ENCODE results near the gene CHST12. TPM values are rescaled to one million over a fixed set of nuclear protein-coding genes. Genes with fewer than 3 reads are reported as not detected.
A peak's percentile ranks its signal among the peaks of the same experiment; 100 is the strongest.

Gene CHST12
- total RNA-seq, 1 experiment from 2014 or later: 9.9 TPM

DNA sequence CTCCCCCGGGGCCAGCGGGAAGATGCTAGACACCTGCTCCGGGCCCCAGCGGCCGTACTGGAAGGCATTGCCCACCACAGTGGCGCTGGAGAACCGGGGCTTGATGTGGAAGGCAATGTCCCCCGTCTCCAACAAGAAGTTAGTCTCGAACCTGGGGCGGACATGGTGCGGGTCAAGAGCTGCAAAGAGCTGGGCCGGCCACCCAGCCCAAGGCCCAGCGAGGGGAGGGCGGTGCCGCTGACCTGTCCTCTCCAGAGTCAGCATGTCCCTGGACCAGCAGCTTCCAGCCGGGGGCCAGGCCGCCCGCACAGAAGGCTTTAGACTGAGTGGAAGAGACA is 72.2 kb downstream of the CHST12 start:
- Mint-ChIP-seq H3K27ac (ENCODE audit: low read depth, unreplicated experiment) (no peak overlapping the region), H3K4me1 (ENCODE audit: insufficient read depth, unreplicated experiment) (peaks cover 9% of the 10 kb centered on the region), H3K36me3 (ENCODE audit: insufficient read depth, unreplicated experiment) (peaks cover 2% of the 10 kb centered on the region), H3K9me3 (ENCODE audit: unreplicated experiment) (no peaks in the 10 kb centered on the region), H3K4me3 (ENCODE audit: unreplicated experiment) (no peak overlapping the region), H3K27me3 (ENCODE audit: insufficient read depth, unreplicated experiment) (no peaks in the 10 kb centered on the region)
- no peak for DNase-seq (ENCODE audit: unreplicated experiment)
- POLR2A ChIA-PET: no interaction called here
- BruUV-seq (replicated peaks): no TSS peak
- CTCF ChIA-PET: interaction anchor here (0.6 to 0.7 kb wide), 4 partner anchors 45 to 206 kb away, joined by 3 to 4 read pairs (median 3); no protein-coding TSS in a partner anchor
- intact Hi-C loops (cut with micrococcal nuclease): loop anchor here (5.0 kb wide), 1 partner anchor 82 kb away; the partner anchor contains the start of genes BRAT1 and IQCE
- TF ChIP-seq, protein P1, sequence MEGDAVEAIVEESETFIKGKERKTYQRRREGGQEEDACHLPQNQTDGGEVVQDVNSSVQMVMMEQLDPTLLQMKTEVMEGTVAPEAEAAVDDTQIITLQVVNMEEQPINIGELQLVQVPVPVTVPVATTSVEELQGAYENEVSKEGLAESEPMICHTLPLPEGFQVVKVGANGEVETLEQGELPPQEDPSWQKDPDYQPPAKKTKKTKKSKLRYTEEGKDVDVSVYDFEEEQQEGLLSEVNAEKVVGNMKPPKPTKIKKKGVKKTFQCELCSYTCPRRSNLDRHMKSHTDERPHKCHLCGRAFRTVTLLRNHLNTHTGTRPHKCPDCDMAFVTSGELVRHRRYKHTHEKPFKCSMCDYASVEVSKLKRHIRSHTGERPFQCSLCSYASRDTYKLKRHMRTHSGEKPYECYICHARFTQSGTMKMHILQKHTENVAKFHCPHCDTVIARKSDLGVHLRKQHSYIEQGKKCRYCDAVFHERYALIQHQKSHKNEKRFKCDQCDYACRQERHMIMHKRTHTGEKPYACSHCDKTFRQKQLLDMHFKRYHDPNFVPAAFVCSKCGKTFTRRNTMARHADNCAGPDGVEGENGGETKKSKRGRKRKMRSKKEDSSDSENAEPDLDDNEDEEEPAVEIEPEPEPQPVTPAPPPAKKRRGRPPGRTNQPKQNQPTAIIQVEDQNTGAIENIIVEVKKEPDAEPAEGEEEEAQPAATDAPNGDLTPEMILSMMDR (IDR thresholded peaks at IDR 0.05; ENCODE audit: unreplicated experiment): no peak

DNA sequence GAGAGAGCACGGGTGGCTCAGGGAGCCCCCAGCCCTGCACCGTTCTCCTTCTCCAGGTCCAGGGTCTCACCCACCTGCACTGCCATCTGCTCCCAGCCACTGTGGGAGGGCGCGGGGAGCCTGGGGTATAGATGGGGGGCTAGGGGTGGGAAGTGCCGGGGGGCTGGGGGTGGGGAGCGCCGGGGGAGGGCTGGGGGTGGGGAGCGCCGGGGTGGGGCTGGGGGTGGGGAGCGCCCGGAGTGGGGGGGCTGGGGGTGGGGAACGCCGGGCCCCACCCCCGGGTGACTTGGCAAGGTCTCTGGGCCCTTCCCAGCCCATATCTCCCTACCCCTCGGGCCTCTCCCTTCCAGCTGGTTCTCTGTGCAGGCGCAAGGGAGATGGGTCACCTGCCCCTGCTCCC is 72.9 kb downstream of the CHST12 start, which contains the start of gene GRIFIN:
TSS of gene GRIFIN (minus strand) at position 101 of the 400 bp plus-strand sequence. CDS start at position 86, 15 bp downstream.
- no peaks in the 10 kb centered on the region for H3K27me3 Mint-ChIP-seq (ENCODE audit: insufficient read depth, unreplicated experiment)
- peaks cover 2% of the 10 kb centered on the region for H3K4me1 Mint-ChIP-seq (ENCODE audit: insufficient read depth, unreplicated experiment)
- BruUV-seq (replicated peaks): no TSS peak
- no peak within 1 kb of the TSS for H3K27ac Mint-ChIP-seq (ENCODE audit: low read depth, unreplicated experiment)
- TF ChIP-seq, protein P1 (IDR thresholded peaks at IDR 0.05; ENCODE audit: unreplicated experiment): no peak
- no peaks in the 10 kb centered on the region for H3K9me3 Mint-ChIP-seq (ENCODE audit: unreplicated experiment)
- H3K36me3 Mint-ChIP-seq (ENCODE audit: insufficient read depth, unreplicated experiment): no peaks in the 10 kb centered on the region
- H3K4me3 Mint-ChIP-seq (ENCODE audit: unreplicated experiment): no peak within 1 kb of the TSS
- DNase-seq (ENCODE audit: unreplicated experiment): no peak
- intact Hi-C loops (cut with micrococcal nuclease): loop anchor here (5.0 kb wide), 1 partner anchor 81 kb away; the partner anchor contains the start of genes BRAT1 and IQCE
- ChIA-PET CTCF (interaction anchor here (0.6 to 0.7 kb wide), 2 partner anchors 88 to 205 kb away, joined by 3 to 4 read pairs; no protein-coding TSS in a partner anchor), POLR2A (no interaction called here)

DNA sequence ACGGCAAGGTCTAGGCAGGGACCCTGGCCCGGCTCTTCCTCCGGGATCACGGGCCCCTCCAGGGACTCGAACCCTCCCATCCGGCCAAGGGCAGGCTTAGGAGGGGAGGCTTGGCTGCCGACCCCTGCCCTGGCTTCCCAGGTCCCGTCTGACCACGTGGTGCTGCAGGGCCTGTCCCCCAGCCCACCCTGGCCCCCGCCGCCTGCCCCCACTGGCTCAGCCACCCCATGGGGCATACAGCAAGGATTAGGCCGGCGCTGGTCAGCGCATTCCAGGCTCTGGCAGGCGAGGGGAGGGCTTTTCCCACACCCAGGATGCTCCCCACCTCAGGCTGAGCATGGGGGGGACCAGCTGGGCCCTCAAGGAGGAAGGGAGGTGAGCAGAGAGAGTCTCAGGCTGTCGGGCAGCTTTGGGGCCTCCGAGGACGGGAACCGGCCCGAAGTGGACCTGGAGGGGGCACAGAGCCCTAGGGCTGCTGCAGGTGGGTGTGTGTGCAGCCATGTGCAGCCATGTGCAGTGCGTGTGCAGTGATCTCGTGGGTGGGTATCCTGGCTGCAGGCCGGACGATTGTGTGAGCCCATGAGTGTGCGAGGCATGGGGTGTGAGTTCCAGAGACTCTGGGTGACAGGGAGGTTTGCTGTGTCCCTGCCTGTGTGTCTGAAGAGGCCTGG is 73.5 kb downstream of the CHST12 start:
- ChIA-PET CTCF (interaction anchor here (2.4 kb wide), 1 partner anchor 8 kb away, joined by 5 read pairs; no protein-coding TSS in a partner anchor), POLR2A (no interaction called here)
- no peak for DNase-seq (ENCODE audit: unreplicated experiment)
- no peak overlapping the region for H3K4me3 Mint-ChIP-seq (ENCODE audit: unreplicated experiment)
- TF ChIP-seq, protein P1 (IDR thresholded peaks at IDR 0.05; ENCODE audit: unreplicated experiment): no peak
- no peaks in the 10 kb centered on the region for H3K9me3 Mint-ChIP-seq (ENCODE audit: unreplicated experiment)
- H3K27ac Mint-ChIP-seq (ENCODE audit: low read depth, unreplicated experiment): no peak overlapping the region
- intact Hi-C loops (cut with micrococcal nuclease): loop anchor here (1.0 to 5.0 kb wide), 2 partner anchors 80 to 204 kb away; partner anchors contain the start of genes BRAT1 and IQCE
- no peaks in the 10 kb centered on the region for H3K36me3 Mint-ChIP-seq (ENCODE audit: insufficient read depth, unreplicated experiment)
- BruUV-seq (replicated peaks): no TSS peak
- no peaks in the 10 kb centered on the region for H3K27me3 Mint-ChIP-seq (ENCODE audit: insufficient read depth, unreplicated experiment)
- H3K4me1 Mint-ChIP-seq (ENCODE audit: insufficient read depth, unreplicated experiment): no peaks in the 10 kb centered on the region

DNA sequence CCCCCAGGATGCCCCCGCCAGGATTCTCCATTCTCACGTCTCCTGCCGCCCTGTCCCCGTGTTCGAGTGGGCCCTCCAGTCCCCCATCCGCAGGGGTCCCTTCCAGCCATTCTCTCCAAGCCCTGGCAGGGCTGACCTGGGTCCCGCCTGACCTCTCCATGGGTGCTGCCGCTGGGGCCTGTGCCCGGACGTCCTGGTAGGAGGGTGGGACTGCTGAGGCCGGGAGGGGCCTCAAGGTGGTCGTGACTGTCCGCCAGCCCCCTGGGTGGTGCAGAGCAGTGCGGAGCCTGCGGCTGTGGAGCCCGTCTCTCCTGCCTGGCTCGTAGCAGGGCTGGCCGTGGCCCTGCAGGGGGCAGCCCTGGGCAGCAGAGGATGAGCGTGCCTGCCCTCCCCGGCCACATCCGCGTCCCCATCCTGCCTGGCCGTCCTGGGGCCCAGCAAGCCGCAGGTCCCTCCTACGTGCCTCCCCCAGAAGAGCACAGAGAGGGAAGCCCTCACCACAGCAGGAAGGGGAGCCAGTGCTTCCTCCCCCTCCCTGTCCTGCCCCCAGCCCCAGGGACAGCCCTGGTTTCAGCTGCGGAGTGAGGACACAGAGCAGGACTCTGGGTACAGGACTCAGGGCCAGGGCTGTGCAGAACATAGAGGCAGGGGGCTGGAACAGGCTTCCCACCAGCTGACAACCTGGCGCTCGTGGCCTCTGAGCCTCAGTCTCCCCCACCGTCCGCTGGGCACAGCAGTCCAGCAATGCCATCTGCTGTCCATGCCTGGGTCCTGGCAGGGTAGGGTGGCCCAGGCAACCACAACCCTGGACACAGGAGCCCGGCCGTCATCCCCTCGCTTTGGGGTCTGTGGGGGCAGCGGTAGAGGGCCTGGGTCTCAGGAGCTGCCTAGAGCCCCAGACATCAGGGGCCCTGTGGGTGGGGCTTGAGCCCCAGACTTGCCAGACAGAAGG is 74.3 kb downstream of the CHST12 start:
- H3K9me3 Mint-ChIP-seq (ENCODE audit: unreplicated experiment): no peaks in the 10 kb centered on the region
- CTCF ChIA-PET: interaction anchor here (2.4 kb wide), 1 partner anchor 9 kb away, joined by 5 read pairs; no protein-coding TSS in a partner anchor
- TF ChIP-seq, protein P1 (IDR thresholded peaks at IDR 0.05; ENCODE audit: unreplicated experiment): peak; percentile 78
- H3K36me3 Mint-ChIP-seq (ENCODE audit: insufficient read depth, unreplicated experiment): no peaks in the 10 kb centered on the region
- intact Hi-C loops (cut with micrococcal nuclease): loop anchor here (1.0 to 5.0 kb wide), 2 partner anchors 80 to 204 kb away; partner anchors contain the start of genes BRAT1 and IQCE
- H3K27ac Mint-ChIP-seq (ENCODE audit: low read depth, unreplicated experiment): peak overlapping the region; percentile 27
- no peak overlapping the region for H3K4me3 Mint-ChIP-seq (ENCODE audit: unreplicated experiment)
- no peaks in the 10 kb centered on the region for H3K27me3 Mint-ChIP-seq (ENCODE audit: insufficient read depth, unreplicated experiment)
- H3K4me1 Mint-ChIP-seq (ENCODE audit: insufficient read depth, unreplicated experiment): no peaks in the 10 kb centered on the region
- POLR2A ChIA-PET: no interaction called here
- BruUV-seq (replicated peaks): no TSS peak
- DNase-seq (ENCODE audit: unreplicated experiment): peak; percentile 61

Data from MCF 10A (cell line).